GM19193 (cell line): ENCODE measurements around the gene UBA5.

Experiments used
- POLR2A ChIP-seq: IDR thresholded peaks from 4 replicates; pipeline ENCODE4 v1.6.1; 2011; ENCODE audit not compliant: insufficient read depth, insufficient read length; ENCODE audit errors: extremely low read depth

The UBA5 gene

GRCh38 chr3:132669256-132669777 is 9.2 kb downstream of the UBA5 start:
- no peak for TF ChIP-seq POLR2A

- TF ChIP-seq POLR2A: no peak
Observed at GRCh38 chr3:132675408-132675807, 15.3 kb downstream of the UBA5 start.

GRCh38 chr3:132679911-132680310 is 19.8 kb downstream of the UBA5 start:
- no peak for TF ChIP-seq POLR2A

- no peak for TF ChIP-seq POLR2A
Observed at GRCh38 chr3:132681421-132681820, 21.3 kb downstream of the UBA5 start.

- no peak for TF ChIP-seq POLR2A
Observed at GRCh38 chr3:132682201-132682600, 22.1 kb downstream of the UBA5 start.

- TF ChIP-seq POLR2A: no peak
Observed at GRCh38 chr3:132690040-132690439, 29.9 kb downstream of the UBA5 start.

- TF ChIP-seq POLR2A: no peak
Observed at GRCh38 chr3:132694991-132695390, 34.9 kb downstream of the UBA5 start.

- no peak for TF ChIP-seq POLR2A
Observed at GRCh38 chr3:132695422-132695821, 35.3 kb downstream of the UBA5 start.

GRCh38 chr3:132703733-132704132 is 43.6 kb downstream of the UBA5 start:
- TF ChIP-seq POLR2A: no peak

- TF ChIP-seq POLR2A: no peak
Observed at GRCh38 chr3:132709761-132710160, 49.6 kb downstream of the UBA5 start.

GRCh38 chr3:132710311-132710710 is 50.2 kb downstream of the UBA5 start:
- no peak for TF ChIP-seq POLR2A

GRCh38 chr3:132713977-132714727 is 54.0 kb downstream of the UBA5 start:
- no peak for TF ChIP-seq POLR2A

- TF ChIP-seq POLR2A: no peak
Observed at GRCh38 chr3:132716372-132716771, 56.2 kb downstream of the UBA5 start.

GRCh38 chr3:132720228-132720627 is 60.1 kb downstream of the UBA5 start:
- no peak for TF ChIP-seq POLR2A

GRCh38 chr3:132721479-132722164 is 61.5 kb downstream of the UBA5 start:
- no peak for TF ChIP-seq POLR2A
